H9 (cell line): ENCODE results near the gene OR5K1. TPM values are rescaled to one million over a fixed set of nuclear protein-coding genes. Genes with fewer than 3 reads are reported as not detected.

ENCODE experiments used
- DNase-seq: peaks from one replicate; pipeline ENCODE4 v3.0.0-alpha.2; 2017
- H2AFZ ChIP-seq: one replicate; pipeline ENCODE4 v1.6.1; 2013; ENCODE audit warnings: mild to moderate bottlenecking, low read length, control low read depth, moderate library complexity
- H2AK5ac ChIP-seq: 2 replicates; pipeline ENCODE4 v1.6.1; 2013; ENCODE audit warnings: low read length, control low read depth, mixed read lengths; ENCODE audit not compliant: insufficient read length
- H2BK120ac ChIP-seq: one replicate; pipeline ENCODE4 v1.6.1; 2013; ENCODE audit warnings: low read depth, mild to moderate bottlenecking, low read length, control low read depth, inconsistent platforms; ENCODE audit not compliant: poor library complexity, severe bottlenecking
- H2BK12ac ChIP-seq: 2 replicates; pipeline ENCODE4 v1.6.1; 2013; ENCODE audit warnings: low read length, control low read depth, mixed read lengths, low read depth; ENCODE audit not compliant: insufficient read length
- H2BK15ac ChIP-seq: 2 replicates; pipeline ENCODE4 v1.6.1; 2013; ENCODE audit warnings: low read depth, low read length, control low read depth
- H2BK20ac ChIP-seq: one replicate; pipeline ENCODE4 v1.6.1; 2013; ENCODE audit warnings: low read depth, mild to moderate bottlenecking, low read length, control low read depth, inconsistent platforms; ENCODE audit not compliant: poor library complexity, severe bottlenecking
- H2BK5ac ChIP-seq: 2 replicates; pipeline ENCODE4 v1.6.1; 2013; ENCODE audit warnings: low read length, control low read depth, mixed read lengths; ENCODE audit not compliant: insufficient read length
- H3K14ac ChIP-seq: 2 replicates; pipeline ENCODE4 v1.6.1; 2013; ENCODE audit warnings: low read length, control low read depth; ENCODE audit not compliant: insufficient read depth
- H3K18ac ChIP-seq: 2 replicates; pipeline ENCODE4 v1.6.1; 2013; ENCODE audit warnings: low read depth, mild to moderate bottlenecking, mixed read lengths, low read length, control low read depth; ENCODE audit not compliant: insufficient read length
- H3K23ac ChIP-seq: 2 replicates; pipeline ENCODE4 v1.6.1; 2013; ENCODE audit warnings: low read length, control low read depth, mixed read lengths, low read depth; ENCODE audit not compliant: insufficient read length
- H3K23me2 ChIP-seq: 2 replicates; pipeline ENCODE4 v1.6.1; 2013; ENCODE audit warnings: low read depth, mild to moderate bottlenecking, mixed read lengths, low read length, control low read depth; ENCODE audit not compliant: insufficient read length, poor library complexity, severe bottlenecking
- H3K27ac ChIP-seq: 2 replicates; pipeline ENCODE4 v1.5.1; 2013; ENCODE audit warnings: low read length, control low read depth, mixed read lengths, low read depth; ENCODE audit not compliant: insufficient read length
- H3K27me3 ChIP-seq: 2 replicates; pipeline ENCODE4 v1.6.1; 2013; ENCODE audit warnings: low read length, control low read depth, inconsistent platforms; ENCODE audit not compliant: insufficient read depth
- H3K4ac ChIP-seq: 2 replicates; pipeline ENCODE4 v1.6.1; 2013; ENCODE audit warnings: low read depth, mild to moderate bottlenecking, control low read depth, inconsistent platforms, low read length, moderate library complexity
- H3K4me1 ChIP-seq: 2 replicates; pipeline ENCODE4 v1.6.1; 2013; ENCODE audit warnings: low read length, control low read depth, inconsistent platforms; ENCODE audit not compliant: insufficient read depth
- H3K4me2 ChIP-seq: 2 replicates; pipeline ENCODE4 v1.6.1; 2013; ENCODE audit warnings: low read length, control low read depth, mixed read lengths; ENCODE audit not compliant: insufficient read length, insufficient read depth
- H3K56ac ChIP-seq: 2 replicates; pipeline ENCODE4 v1.6.1; 2013; ENCODE audit warnings: low read depth, mild to moderate bottlenecking, mixed read lengths, low read length, control low read depth; ENCODE audit not compliant: insufficient read length
- H3K79me1 ChIP-seq: 2 replicates; pipeline ENCODE4 v1.6.1; 2013; ENCODE audit warnings: low read depth, mild to moderate bottlenecking, moderate library complexity, low read length, control low read depth, inconsistent platforms; ENCODE audit not compliant: insufficient read depth, poor library complexity, severe bottlenecking
- H3K79me2 ChIP-seq: 2 replicates; pipeline ENCODE4 v1.6.1; 2013; ENCODE audit warnings: low read length, control low read depth, inconsistent platforms; ENCODE audit not compliant: insufficient read depth
- H3K9ac ChIP-seq: 2 replicates; pipeline ENCODE4 v1.6.1; 2013; ENCODE audit warnings: low read length, control low read depth, mixed read lengths; ENCODE audit not compliant: insufficient read length; ENCODE audit errors: extremely low read depth
- H3K9me3 ChIP-seq: one replicate; pipeline ENCODE4 v1.6.1; 2013; ENCODE audit warnings: low read depth, low read length, inconsistent platforms; ENCODE audit not compliant: control insufficient read depth
- H3T11ph ChIP-seq: one replicate; pipeline ENCODE4 v1.6.1; 2013; ENCODE audit warnings: mild to moderate bottlenecking, low read length, control low read depth, inconsistent platforms
- H4K20me1 ChIP-seq: one replicate; pipeline ENCODE4 v1.6.1; 2013; ENCODE audit not compliant: control insufficient read depth, insufficient read length, insufficient read depth
- H4K5ac ChIP-seq: 2 replicates; pipeline ENCODE4 v1.6.1; 2013; ENCODE audit warnings: low read depth, mild to moderate bottlenecking, mixed read lengths, low read length, control low read depth; ENCODE audit not compliant: insufficient read length
- H4K8ac ChIP-seq: replicated peaks from 2 replicates; pipeline ENCODE4 v1.6.1; 2013; ENCODE audit warnings: low read length, control low read depth, mixed read lengths, low read depth; ENCODE audit not compliant: insufficient read length
- H4K91ac ChIP-seq: 2 replicates; pipeline ENCODE4 v1.6.1; 2013; ENCODE audit warnings: low read depth, mild to moderate bottlenecking, moderate library complexity, mixed read lengths, low read length, control low read depth; ENCODE audit not compliant: insufficient read length
- H3K27ac Mint-ChIP-seq, 3 experiments: 2 replicates in 2 of 3; 3 replicates in 1 of 3; pipeline ENCODE4 v1.8.0; 2020 to 2021; ENCODE audit warnings: mixed read lengths in 3 of 3, mild to moderate bottlenecking in 1 of 3, moderate library complexity in 1 of 3
- H3K27me3 Mint-ChIP-seq: 2 replicates; pipeline ENCODE4 v1.8.0; 2021; ENCODE audit warnings: low read depth, mild to moderate bottlenecking, moderate library complexity, mixed read lengths
- H3K36me3 Mint-ChIP-seq, 3 experiments: 2 replicates in 2 of 3; 3 replicates in 1 of 3; pipeline ENCODE4 v1.8.0; 2020 to 2021; ENCODE audit warnings: low read depth in 3 of 3, mixed read lengths in 3 of 3; ENCODE audit not compliant: insufficient read depth in 1 of 3
- H3K4me1 Mint-ChIP-seq, 2 experiments: 2 replicates each; pipeline ENCODE4 v1.8.0; 2020; ENCODE audit warnings: mixed read lengths in 2 of 2
- H3K4me3 Mint-ChIP-seq, 2 experiments: 2 replicates in 1 of 2; 3 replicates in 1 of 2; pipeline ENCODE4 v1.8.0; 2020 to 2021; ENCODE audit warnings: mild to moderate bottlenecking in 2 of 2, mixed read lengths in 2 of 2, moderate library complexity in 1 of 2
- H3K9me3 Mint-ChIP-seq, 2 experiments: 2 replicates in 1 of 2; 3 replicates in 1 of 2; pipeline ENCODE4 v1.8.0; 2020; ENCODE audit warnings: mild to moderate bottlenecking in 2 of 2, mixed read lengths in 2 of 2, moderate library complexity in 1 of 2
- WGBS: extraction: QIAGEN DNeasy Blood & Tissue Kit; methylation state at CpG from one replicate; pipeline ENCODE4 v1.1.7; 2013; ENCODE audit warnings: missing lambda C conversion rate, low lambda C conversion rate, mixed read lengths; ENCODE audit not compliant: insufficient read length; ENCODE audit errors: extremely low coverage; 5-methylcytosine and 5-hydroxymethylcytosine counted together
- total RNA-seq: library from RNA; stranded (reverse); gene quantifications from 2 replicates; pipeline ENCODE4 v1.2.1, GENCODE V29; 2021
- TF ChIP-seq, protein P1 (sequence below): fragments of 200-600 bp; sonication (generic); conservative IDR thresholded peaks from 3 replicates; pipeline ENCODE4 v1.8.0; 2021; ENCODE audit warnings: antibody characterized with exemption, mild to moderate bottlenecking

OR5K1 gene
- total RNA-seq, 1 experiment from 2014 or later, result not detected

DNA sequence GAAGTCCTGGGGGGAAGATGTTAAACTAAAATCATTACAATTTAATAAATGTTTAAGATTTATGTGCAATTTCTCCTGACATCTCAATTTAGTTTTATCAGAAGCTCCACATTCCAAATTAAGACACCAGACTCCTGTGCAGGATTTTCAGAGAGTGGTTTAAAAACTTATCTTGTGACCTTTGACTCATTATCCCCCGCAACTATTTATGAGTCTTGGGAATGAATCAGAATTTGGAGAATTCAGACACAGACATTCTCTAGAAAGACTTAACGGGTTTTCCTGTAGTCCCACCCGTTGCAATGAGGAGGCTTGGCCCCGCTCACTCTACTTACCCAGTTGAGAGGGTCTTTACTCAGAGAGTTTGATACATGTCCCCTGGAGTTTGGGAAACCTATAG is 41.5 kb downstream of the OR5K1 start:
- H2BK12ac ChIP-seq, result no peak overlapping the region
- H4K20me1 ChIP-seq, result no peaks in the 10 kb centered on the region
- no CpG with 5 or more reads among the region's 4 CpGs for WGBS
- Mint-ChIP-seq H3K4me1 (no peaks in the 10 kb centered on the region; a peak in 1 of 4 replicates), H3K27ac (no peak overlapping the region; a peak in 1 of 7 replicates), H3K4me3 (no peak overlapping the region), H3K9me3 (peaks cover 0 to 4% of the 10 kb centered on the region in 2 experiments; a peak in 1 of 5 replicates), H3K27me3 (peaks cover 2% of the 10 kb centered on the region; the same call in 1 of the 2 replicates), H3K36me3 (no peaks in the 10 kb centered on the region)
- H3K56ac ChIP-seq, result no peak overlapping the region
- H2BK20ac ChIP-seq, result no peak overlapping the region
- H3K9me3 ChIP-seq, result no peaks in the 10 kb centered on the region
- H2AK5ac ChIP-seq, result no peak overlapping the region
- H4K8ac ChIP-seq, result no peak overlapping the region
- no peak overlapping the region for H3K27ac ChIP-seq
- TF ChIP-seq, protein P1, sequence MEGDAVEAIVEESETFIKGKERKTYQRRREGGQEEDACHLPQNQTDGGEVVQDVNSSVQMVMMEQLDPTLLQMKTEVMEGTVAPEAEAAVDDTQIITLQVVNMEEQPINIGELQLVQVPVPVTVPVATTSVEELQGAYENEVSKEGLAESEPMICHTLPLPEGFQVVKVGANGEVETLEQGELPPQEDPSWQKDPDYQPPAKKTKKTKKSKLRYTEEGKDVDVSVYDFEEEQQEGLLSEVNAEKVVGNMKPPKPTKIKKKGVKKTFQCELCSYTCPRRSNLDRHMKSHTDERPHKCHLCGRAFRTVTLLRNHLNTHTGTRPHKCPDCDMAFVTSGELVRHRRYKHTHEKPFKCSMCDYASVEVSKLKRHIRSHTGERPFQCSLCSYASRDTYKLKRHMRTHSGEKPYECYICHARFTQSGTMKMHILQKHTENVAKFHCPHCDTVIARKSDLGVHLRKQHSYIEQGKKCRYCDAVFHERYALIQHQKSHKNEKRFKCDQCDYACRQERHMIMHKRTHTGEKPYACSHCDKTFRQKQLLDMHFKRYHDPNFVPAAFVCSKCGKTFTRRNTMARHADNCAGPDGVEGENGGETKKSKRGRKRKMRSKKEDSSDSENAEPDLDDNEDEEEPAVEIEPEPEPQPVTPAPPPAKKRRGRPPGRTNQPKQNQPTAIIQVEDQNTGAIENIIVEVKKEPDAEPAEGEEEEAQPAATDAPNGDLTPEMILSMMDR, result no peak
- no peak overlapping the region for H2AFZ ChIP-seq
- no peak overlapping the region for H2BK15ac ChIP-seq
- no peaks in the 10 kb centered on the region for H3K23me2 ChIP-seq
- no peak overlapping the region for H3K9ac ChIP-seq
- no peak overlapping the region for H3K4ac ChIP-seq
- no peak overlapping the region for H3K23ac ChIP-seq
- H3K14ac ChIP-seq, result no peak overlapping the region
- no peak overlapping the region for H3K4me2 ChIP-seq
- DNase-seq, result no peak
- no peaks in the 10 kb centered on the region for H3K79me2 ChIP-seq
- no peak overlapping the region for H2BK5ac ChIP-seq
- no peaks in the 10 kb centered on the region for H3K27me3 ChIP-seq
- no peak overlapping the region for H4K91ac ChIP-seq
- no peak overlapping the region for H4K5ac ChIP-seq
- no peak overlapping the region for H3T11ph ChIP-seq
- no peaks in the 10 kb centered on the region for H3K4me1 ChIP-seq
- H3K79me1 ChIP-seq, result no peaks in the 10 kb centered on the region
- H2BK120ac ChIP-seq, result no peak overlapping the region
- H3K18ac ChIP-seq, result no peak overlapping the region
